HL-60/S4 treated with phorbol 12-myristate 13-acetate at 8.2 ng/mL for 4 days and 3 days (cell line): Measurements from ENCODE around the gene COA3.
"Not testable (repeated sequence)": the region's sequence is repeated elsewhere in the genome, so short reads cannot be mapped to it uniquely, and the experiment has no call there.

Experiments used
- in situ Hi-C: fragments of 300-500 bp; cut with MboI; formaldehyde crosslinking; loops from 2 replicates; pipeline ENCODE4 v1.15.0; 2022; ENCODE audit warnings: low sequenced_read_pairs

COA3 gene

DNA sequence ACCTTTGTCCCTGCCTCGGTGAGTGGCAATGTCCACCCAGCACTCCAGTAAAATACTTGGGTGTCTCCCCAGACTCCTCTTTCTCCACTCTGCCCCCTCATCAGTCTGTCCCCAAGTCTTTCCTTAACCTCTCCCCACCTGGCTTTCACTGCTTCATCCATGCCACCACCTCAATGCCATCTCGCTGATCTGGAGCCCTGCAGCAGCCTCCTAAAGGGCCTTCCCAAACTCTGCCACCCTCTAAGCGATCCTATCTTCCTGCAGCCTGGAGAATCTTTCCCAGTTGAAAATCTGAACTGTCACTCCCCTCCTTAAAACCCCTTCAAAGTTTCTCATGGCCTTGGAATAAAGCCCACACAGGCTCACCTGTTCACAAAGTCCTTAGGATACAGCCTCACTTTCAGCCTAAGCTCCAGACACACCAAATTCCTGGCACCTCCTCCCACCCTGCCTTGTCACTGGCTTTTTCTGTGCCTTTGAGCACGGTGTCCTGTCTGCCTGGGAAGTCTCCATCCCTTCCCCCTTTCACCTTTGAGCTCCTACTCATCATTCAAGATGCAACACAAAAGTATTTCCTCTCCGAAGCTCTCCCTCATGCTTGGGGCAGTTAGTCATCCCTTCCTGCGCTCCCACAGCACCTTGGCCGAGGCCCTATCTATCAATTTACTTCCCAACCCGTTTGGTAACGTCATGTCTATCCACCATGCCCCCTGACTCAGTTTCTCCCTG is 15.3 kb downstream of the COA3 start:
- in situ Hi-C loops = no loop called here

DNA sequence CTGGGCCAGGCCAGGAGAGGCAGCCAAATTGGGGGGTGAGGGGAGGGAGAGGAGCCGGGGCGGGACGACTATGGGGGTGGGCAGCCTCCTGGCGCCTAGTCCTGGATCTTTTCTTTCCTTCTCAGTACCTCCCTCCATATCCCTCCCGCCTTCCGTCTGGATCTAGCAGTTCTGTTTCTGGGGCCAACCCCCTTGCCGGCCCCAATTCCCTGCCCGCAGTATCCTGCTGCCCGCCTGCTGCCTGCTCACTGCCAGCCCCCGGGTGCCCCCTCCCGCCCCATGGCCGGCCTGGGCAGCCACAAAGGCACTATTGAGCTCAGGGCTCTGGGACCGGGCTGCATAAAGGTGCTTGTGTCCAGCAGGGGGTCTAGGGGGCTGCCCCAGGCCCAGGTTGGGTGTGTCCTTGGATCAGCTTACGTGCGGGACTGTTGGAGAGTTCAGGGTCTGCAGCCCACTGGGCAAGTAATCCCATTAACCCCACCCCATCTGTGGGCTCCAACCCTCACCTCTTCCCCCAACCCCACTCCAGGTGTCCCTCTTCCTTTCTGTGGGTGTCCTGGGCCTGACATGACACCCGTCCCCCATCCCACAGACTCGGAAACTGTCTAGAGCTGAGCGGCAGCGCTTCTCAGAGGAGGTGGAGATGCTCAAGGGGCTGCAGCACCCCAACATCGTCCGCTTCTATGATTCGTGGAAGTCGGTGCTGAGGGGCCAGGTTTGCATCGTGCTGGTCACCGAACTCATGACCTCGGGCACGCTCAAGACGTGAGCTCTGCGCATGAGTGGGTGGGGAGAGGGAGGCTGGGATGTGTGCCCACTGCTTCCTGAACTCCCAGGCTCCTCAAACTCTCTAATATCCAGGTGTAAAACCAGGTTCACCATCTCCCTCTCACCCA is 16.1 kb downstream of the COA3 start:
- in situ Hi-C loops = no loop called here

DNA sequence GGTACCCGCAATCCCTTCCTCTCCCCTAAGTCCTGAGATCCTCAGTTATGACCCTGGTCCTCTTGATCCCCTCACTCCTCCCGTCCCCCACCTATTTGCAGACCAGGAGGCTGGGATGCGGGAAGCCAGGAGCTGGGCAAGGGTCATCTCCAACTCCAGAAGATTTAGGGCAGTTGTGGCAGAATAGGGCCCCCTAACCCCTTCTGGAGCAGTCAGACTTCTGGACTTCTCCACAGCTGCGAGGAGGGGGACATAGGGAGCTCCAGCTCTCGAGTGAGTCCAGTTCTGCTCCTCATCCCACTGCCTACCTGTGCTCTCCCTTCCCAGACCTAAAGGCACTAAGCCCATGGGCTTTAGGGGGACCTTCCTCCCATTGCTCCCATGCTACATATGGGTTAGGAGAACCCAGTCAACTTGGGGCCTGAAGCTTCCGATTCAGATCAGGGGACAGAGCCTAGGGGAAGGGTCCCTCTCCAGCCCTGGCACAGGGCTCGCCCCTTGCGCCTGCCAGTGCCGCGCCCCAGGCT is 16.8 kb downstream of the COA3 start:
- in situ Hi-C loops = no loop called here

DNA sequence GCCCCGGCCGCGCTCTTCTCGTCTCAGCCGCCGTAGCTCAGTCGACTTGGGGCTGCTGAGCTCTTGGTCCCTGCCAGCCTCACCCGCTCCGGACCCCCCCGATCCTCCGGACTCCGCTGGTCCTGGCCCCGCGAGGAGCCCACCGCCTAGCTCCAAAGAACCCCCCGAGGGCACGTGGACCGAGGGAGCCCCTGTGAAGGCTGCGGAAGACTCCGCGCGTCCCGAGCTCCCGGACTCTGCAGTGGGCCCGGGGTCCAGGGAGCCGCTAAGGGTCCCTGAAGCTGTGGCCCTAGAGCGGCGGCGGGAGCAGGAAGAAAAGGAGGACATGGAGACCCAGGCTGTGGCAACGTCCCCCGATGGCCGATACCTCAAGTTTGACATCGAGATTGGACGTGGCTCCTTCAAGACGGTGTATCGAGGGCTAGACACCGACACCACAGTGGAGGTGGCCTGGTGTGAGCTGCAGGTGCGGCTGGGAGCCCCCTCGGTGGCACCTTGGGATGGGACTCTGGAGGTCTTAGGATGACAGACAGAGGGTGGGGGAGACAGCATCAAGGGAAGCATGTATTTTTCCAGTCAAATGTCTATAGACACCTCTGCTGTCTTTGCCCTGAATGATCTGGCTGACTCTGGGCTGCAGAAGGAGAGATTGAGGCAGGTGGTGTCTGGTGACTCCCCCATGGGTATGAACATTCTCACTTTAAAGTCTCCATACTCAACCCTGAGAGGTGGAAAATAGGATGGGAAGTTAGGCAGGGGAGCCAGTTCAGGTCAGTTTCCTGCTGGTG is 17.5 kb downstream of the COA3 start:
- in situ Hi-C loops = no loop called here

DNA sequence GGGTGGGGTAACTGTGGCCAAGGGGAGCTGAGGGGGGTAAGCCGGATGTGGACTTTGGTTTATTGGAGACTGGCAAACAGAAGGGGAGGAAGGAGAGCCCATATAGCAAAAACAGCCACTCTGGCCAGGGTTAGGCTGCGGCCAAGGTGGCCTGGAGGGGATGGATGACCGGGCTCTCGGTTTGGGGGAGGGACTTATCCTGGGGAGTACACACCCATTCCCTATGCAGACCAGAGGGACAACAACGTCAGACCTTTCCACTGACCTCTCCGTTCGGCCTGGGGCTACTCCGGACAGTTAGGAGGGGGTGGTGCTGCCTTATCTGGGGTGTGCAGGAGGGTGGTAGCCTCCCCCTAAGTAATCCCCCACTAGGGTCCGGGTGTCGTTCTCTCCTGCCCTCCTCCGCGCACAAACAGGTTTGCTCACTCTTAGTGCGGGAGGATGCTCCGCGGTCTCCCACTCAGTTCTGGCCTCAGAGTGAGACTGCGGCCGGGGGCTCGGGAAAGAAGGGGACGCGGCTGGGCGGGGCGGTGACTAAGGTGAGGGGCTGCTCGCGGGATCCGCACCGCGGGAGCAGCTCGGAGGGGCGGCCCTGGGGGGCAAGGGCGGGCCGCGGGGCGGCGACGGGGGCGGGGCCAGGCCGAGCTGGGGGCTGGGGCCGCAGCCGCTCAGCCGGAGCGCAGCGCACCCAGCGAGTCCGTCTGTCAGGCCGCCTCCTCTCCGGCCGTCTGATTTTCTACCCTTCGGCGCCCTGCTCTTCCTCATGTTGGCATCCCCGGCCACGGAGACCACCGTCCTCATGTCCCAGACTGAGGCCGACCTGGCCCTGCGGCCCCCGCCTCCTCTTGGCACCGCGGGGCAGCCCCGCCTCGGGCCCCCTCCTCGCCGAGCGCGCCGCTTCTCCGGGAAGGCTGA is 18.3 kb downstream of the COA3 start, which contains the start of gene WNK4:
Gene WNK4, plus strand, starts transcription at position 675 of the 915 bp plus-strand sequence. Its CDS starts 89 bp downstream, at position 764.
- in situ Hi-C loops = no loop called here

DNA sequence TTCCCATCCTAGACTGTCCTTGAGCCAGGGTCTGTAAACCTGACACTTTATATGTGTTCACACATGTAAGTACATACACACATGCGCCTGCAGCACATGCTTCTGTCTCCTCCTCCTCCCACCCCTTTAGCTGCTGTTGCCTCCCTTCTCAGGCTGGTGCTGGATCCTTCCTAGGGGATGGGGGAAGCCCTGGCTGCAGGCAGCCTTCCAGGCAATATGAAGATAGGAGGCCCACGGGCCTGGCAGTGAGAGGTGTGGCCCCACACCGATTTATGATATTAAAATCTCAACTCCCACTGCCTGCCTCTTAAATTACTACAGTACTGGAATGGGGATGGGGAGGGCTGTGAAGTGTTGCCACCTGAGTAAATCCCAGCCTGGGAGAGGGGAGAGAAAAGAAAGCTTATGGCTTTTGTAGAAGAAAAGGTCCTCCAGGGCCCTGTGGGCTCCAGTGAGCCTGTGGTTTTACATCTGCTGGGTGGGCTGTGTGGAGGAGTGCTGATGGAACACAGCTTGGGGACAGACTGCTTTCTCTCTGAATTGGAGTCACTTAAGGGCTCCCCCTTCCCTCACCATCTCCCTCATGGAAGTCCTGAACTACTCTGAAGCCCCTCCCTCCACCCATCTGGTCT is 19.1 kb downstream of the COA3 start:
- in situ Hi-C loops = no loop called here

DNA sequence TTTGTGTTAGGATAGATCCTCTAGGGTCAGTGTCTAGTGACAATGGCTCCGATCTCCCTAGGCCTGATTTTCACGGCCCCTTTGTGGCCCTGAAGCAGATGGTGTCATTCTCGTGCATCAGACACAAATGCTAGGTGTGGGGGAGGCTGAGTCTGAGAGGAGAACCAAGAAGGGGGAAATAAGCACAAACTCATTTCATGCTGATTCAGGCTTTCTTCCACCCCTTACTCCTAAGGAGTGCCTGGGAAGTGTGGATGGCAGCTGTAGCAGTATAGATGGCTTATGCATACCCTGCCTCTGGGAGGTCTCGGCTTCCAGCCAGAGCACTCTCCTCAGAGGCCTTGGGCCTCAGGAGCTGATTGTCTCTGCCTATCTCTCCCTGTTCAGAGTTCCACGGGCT is 19.9 kb downstream of the COA3 start:
- in situ Hi-C loops = no loop called here

DNA sequence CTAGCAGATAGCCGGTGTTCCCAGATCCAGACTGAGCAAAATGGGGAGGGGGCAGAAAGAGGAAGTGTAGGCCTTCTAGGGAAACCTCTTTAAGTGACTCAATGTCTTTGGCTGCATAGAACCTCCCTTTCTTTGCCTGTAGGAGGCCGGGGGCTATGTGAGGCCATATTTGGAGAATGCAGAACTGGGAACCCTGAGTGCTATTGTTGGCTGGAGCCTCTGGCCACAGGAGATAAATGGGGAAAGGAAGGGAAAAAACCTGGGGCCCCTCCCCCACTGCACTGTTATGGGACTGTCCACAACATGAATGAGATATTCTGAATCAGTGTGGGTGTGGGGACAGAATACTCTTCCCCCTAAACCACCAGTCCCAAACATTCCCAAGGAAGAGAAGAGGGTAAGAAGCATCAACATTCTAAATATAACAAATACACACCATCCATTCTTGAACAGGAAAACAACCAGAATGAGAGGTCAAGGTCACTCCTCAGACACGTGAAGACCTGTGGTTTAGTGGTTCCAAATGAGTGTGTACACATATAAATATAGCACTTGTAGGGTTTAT is 22.9 kb downstream of the COA3 start:
- in situ Hi-C loops = no loop called here

DNA sequence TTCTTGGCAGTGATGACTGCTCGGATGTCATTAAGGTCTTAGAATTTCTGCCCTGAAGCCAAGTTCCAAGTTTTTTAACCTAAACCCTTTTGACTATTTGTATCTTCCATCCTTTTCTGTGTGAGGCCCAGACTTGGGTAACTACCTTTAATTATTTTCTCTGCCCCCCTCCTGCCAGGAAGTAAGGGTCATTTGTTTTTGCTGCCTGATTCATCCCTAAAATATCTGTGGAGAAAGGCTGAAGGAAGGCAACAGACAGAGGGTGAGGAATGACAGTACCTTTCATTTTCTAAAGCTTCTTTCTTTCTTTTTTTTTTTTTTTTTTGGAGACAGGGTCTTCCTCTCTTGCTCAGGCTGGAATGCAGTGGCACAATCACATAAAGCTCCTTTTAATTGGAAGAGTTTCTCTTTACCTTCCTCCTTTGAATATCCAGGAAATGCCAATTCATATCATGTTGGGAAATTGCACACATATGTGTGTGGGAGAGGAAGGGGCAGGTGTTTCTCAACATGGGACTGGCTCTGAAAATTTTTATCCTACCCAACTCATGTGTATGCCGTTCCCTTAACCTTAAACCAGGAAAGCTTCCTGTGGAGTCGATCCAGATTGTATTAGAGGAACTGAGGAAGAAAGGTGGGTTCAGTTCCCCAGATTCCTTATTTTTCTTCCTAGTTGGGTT is 24.3 kb downstream of the COA3 start:
- in situ Hi-C loops = no loop called here

DNA sequence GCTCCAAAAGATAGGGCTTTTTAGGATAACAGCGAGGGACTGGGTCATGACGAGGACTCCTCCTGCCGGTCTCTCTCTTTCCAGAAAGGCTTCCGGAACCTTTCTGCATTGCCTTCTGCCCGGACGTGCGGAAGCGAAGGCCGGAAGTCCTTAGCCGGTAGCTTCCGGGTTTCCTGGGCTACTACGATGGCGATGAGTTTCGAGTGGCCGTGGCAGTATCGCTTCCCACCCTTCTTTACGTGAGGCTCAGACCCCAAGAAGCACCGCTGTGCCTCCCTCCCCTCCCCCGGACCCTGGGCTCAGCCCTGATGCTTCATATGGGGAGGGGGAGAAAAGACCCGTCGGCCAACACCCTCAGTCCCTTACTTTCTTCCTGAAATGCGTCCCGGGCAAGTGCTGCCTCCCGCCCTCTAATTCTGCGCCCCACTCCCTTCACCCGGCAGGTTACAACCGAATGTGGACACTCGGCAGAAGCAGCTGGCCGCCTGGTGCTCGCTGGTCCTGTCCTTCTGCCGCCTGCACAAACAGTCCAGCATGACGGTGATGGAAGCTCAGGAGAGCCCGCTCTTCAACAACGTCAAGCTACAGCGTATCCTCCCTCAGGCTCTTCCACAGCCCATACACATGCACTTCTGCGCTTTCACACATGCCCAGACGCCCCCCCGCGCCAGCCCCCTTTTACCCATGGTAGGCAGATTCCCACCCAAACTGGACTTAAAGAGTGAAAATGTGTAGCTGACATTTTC is 25.0 kb downstream of the COA3 start, which contains the start of gene VPS25:
Gene VPS25, plus strand, starts transcription at position 160 of the 746 bp plus-strand sequence. Its CDS starts 27 bp downstream, at position 187.
- in situ Hi-C loops = no loop called here

DNA sequence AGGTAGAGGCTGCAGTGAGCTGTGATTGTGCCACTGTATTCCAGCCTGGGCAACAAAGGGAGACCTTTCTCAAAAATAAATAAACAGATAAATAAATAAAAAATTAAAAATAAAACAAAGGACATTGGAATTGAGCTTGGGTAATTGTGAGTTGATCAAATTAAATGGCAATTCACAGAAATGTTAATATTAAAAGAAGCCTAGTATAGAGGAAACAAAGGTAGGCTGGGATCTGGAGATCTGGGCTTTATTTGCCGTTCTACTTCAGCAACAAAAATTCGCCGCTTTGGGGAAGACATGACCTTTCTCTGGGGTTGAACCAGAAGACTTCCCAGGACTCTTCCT is 25.6 kb downstream of the COA3 start:
- in situ Hi-C loops = no loop called here

DNA sequence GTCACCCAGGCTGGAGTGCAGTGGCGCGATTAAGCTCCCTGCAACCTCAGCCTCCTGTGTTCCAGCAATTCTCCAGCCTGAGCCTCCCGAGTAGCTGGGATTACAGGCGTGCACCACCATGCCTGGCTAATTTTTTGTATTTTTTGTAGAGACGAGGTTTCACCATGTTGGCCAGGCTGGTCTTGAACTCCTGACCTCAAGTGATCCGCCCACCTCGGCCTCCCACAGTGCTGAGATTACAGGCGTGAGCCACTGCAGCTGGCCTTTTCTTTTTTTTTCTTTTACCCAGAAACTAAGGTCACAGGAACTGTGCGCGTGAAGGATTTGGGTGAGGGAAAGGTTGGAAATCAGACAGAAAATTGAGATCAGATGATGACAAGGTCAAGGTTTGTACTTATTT is 28.5 kb downstream of the COA3 start:
- in situ Hi-C loops = not testable (repeated sequence)

DNA sequence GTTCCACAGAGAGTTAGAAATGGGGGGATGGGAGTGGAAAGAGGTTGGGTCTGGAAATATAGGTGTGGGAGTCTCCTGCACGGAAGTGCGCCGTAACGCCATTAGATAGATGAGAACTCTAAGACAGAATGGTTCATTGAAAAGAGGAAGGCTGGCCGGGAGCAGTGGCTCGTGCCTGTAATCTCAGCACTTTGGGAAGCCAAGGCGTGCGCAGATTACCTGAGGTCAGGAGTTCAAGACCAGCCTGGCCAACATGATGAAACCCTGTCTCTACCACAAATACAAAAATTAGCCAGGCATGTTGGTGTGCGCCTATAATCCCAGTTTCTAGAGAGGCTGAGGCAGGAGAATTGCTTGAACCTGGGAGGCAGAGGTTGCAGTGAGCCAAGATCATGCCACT is 30.5 kb downstream of the COA3 start:
- in situ Hi-C loops = not testable (repeated sequence)

DNA sequence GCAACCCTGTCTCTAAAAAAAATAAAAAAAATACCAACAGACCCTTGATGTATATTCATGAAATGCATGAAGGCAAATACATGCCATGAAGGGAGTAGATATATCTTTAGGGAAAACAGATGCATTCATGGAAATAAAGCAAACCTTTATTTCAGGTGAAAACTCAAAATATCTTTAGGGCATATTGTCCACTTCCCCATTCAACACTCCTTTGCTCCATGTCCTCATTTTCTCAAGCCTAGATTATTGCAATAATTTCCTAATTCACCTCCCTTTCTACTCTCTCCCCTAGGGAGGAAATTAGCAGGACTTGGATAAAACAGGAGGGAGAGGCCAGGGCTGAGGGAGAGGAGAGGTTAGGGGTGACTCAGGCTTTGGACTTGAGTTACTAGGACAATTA is 31.0 kb downstream of the COA3 start:
- in situ Hi-C loops = no loop called here

DNA sequence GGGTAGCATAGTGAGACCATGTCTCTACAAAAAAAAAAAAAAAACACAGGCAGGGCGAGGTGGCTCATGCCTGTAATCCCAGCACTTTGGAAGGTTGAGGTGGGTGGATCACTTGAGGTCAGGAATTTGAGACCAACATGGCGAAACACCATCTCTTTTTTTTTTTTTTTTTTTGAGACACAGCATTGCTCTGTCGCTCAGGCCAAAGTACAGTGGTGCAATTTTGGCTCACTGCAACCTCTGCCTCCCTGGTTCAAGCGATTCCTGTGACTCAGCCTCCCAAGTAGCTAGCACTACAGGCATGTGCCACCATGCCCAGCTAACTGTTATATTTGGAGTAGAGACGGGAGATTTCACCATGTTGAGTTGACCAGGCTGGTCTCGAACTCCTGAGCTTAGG is 32.4 kb downstream of the COA3 start:
- in situ Hi-C loops = no loop called here

DNA sequence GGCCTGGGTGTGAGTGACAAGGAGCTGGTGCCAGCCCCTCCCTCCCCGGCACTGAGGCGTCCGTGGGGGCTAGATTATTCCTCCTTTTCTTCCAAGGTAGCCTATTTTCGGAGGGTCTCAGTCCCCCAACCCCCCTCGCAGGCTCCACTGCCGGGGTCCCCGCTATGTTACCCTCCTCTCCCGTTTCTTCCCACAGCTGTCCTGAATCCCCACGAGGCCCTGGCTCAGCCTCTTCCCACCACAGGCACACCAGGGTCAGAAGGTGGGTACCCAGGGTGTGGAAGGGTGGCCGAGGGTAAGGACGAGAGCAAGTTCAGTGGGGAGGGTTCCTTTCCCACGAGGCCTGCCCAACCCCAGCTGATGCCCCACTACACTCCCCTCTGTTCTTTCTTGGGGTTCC is 36.9 kb downstream of the COA3 start:
- in situ Hi-C loops = no loop called here

DNA sequence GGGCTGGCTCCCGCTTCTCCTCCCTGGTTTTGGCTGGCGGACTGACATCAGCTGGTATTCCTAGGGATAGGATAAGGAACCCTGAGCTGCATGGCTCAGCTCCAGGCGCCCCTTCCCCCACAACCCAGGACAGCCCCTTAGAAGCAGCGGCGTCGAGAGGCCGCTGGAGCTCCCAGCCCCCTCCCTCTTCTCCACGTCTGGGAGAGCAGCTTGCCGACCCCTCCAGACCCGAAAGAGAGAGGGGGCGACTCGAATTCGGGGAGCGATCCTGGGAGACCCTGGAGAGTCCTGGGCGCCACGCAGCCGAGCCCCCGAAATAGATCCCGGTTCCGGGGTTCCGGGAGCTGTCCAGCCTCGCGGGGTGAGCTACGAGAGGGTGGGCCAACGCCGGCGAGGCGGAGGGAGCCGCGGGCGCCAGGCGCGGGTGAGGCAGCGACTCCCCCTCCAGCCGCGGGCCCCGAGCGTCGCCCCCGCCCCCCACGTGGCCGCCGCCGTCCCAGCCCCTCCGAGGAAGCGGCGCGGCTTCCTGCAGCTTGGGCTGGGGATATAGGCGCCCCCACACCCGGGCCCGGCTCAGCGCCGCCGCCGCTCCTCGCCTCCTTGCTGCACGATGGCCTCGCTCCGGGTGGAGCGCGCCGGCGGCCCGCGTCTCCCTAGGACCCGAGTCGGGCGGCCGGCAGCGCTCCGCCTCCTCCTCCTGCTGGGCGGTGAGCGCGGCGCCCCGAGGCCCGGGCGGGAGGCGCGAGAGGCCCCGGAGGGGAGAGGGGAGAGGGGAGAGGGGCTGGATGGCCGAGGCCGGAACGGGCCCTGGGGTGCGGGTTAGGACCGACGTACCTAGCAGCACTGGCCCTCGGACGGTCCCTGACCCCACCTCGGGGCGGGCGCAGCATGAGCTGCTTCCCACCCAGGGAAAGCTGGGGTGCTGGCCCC is 37.6 kb downstream of the COA3 start, which contains the start of gene RAMP2:
Gene RAMP2, plus strand, starts transcription at position 576 of the 930 bp plus-strand sequence. Its CDS starts 35 bp downstream, at position 611.
- in situ Hi-C loops = no loop called here
